HUDEP-2 (cell line): Measurements from ENCODE around the gene SGMS1.
"Not testable (repeated sequence)": the region's sequence is repeated elsewhere in the genome, so short reads cannot be mapped to it uniquely, and the experiment has no call there.

Source experiments
- DNase-seq, 76 experiments: peaks; one replicate each; lab custom pipeline; 2025; ENCODE audit not compliant: unreplicated experiment in 76 of 76; lab: John Stamatoyannopoulos, UW

The SGMS1 gene

GRCh38 chr10:50585921-50586739 lies 37.6 kb downstream of the SGMS1 start:
- DNase-seq = no peak

GRCh38 chr10:50582766-50583762 lies 40.7 kb downstream of the SGMS1 start:
- peak in 1 of 76 experiments; percentile 28 for DNase-seq

GRCh38 chr10:50582046-50582445 lies 41.7 kb downstream of the SGMS1 start:
- no peak for DNase-seq

GRCh38 chr10:50580262-50580891 lies 43.4 kb downstream of the SGMS1 start:
- DNase-seq = no peak

GRCh38 chr10:50579491-50580261 lies 44.1 kb downstream of the SGMS1 start:
- peak in 1 of 76 experiments; percentile 9 for DNase-seq

GRCh38 chr10:50578949-50579348 lies 44.8 kb downstream of the SGMS1 start:
- no peak for DNase-seq

- peak in 73 of 76 experiments; percentile 22 to 91 (median 65) for DNase-seq
Measured at GRCh38 chr10:50577681-50578350, 45.9 kb downstream of the SGMS1 start.

GRCh38 chr10:50577010-50577409 lies 46.7 kb downstream of the SGMS1 start:
- DNase-seq = no peak

- DNase-seq = no peak
Measured at GRCh38 chr10:50576245-50576815, 47.4 kb downstream of the SGMS1 start.

- DNase-seq = no peak
Measured at GRCh38 chr10:50575477-50576244, 48.1 kb downstream of the SGMS1 start.

GRCh38 chr10:50574931-50575330 lies 48.8 kb downstream of the SGMS1 start:
- no peak for DNase-seq

- no peak for DNase-seq
Measured at GRCh38 chr10:50574305-50574704, 49.5 kb downstream of the SGMS1 start.

GRCh38 chr10:50572017-50572491 lies 51.7 kb downstream of the SGMS1 start:
- no peak for DNase-seq

GRCh38 chr10:50568750-50569149 lies 55.0 kb downstream of the SGMS1 start:
- not testable (repeated sequence) for DNase-seq

- no peak for DNase-seq
Measured at GRCh38 chr10:50567384-50567783, 56.4 kb downstream of the SGMS1 start.

- DNase-seq = no peak
Measured at GRCh38 chr10:50566150-50566549, 57.6 kb downstream of the SGMS1 start.

GRCh38 chr10:50565301-50566083 lies 58.3 kb downstream of the SGMS1 start:
- DNase-seq = peak in 37 of 76 experiments; percentile 5 to 78 (median 34)

- DNase-seq = no peak
Measured at GRCh38 chr10:50563906-50564305, 59.9 kb downstream of the SGMS1 start.
